ENCODE data around the gene DSCAML1.

DNA sequence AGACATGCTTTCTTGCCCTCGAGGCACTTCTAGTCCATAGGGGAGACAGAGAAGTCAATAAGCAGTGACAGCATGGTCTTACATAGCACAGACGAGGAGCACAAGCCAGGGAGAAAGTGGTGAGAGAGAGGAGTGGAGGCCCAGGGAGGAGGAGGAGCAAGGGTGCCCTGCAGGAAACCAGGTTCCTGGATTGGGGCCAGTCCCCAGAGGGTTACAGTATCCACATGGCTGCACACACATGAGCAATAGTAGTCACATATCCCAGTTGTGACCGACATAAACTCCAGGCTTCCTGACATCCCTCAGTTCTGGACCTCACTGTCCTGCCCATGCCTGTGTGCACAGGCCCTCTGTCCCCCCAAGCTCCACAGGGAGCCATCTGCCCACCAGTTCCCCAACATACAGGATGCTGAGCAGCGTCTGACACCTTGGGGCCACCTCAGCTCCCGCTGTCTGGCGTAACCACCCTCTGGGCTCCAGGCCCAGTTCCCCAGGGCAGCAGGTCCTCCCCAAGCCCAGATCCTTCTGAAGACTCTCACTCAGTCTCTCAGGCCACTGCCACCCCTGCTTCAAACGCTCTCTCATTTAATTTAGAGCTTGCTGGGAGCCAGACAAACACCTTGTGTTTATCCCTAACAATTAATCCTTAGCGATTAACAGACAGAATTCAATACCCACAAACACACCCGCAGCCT is 53.7 kb downstream of the DSCAML1 start:
- no peak for TF ChIP-seq FOXM1 (IDR thresholded peaks at IDR 0.05; ENCODE audit: borderline replicate concordance)
- TF ChIP-seq LEF1 (IDR thresholded peaks at IDR 0.05; ENCODE audit: borderline replicate concordance), result no peak
- no peak for TF ChIP-seq BHLHE40 (IDR thresholded peaks at IDR 0.05; ENCODE audit: borderline replicate concordance)
- TF ChIP-seq SP1 (IDR thresholded peaks at IDR 0.05), result no peak
- no peak for TF ChIP-seq CTBP1 (IDR thresholded peaks at IDR 0.05; ENCODE audit: borderline replicate concordance)
- TF ChIP-seq PKNOX1 (IDR thresholded peaks at IDR 0.05), result no peak
- TF ChIP-seq L3MBTL2 (conservative IDR thresholded peaks at IDR 0.05), result no peak
